HepG2 (cell line): Measurements from ENCODE around the gene SLC7A10. TPM values are rescaled to one million over a fixed set of nuclear protein-coding genes. Genes with fewer than 3 reads are reported as not detected.

Source experiments
- ATAC-seq: fragments of 200-7000 bp; cut with Tn5 transposase; 3 replicates; pipeline ENCODE4 v1.9.1; 2020; ENCODE audit warnings: mild to moderate bottlenecking, moderate library complexity
- BruUV-seq: library from RNA; stranded (reverse); fragments of 400-500 nt; replicated peaks from 2 replicates; lab custom pipeline; 2021; lab: Mats Ljungman, UMichigan
- CTCF ChIA-PET: fragments of 300-600 bp; formaldehyde crosslinking; extraction: SDS; loops from one replicate; lab custom pipeline; 2021; ENCODE audit warnings: low total read pairs, inconsistent platforms, low intra/inter-chr PET ratio; lab: Yijun Ruan, JAX
- POLR2A ChIA-PET: fragments of 350-600 bp; sonication (Branson Sonifier 250); formaldehyde crosslinking; loops from one replicate; lab custom pipeline; 2020; ENCODE audit warnings: antibody characterized with exemption, inconsistent platforms; lab: Yijun Ruan, JAX
- DNase-seq: peaks from one replicate; pipeline ENCODE4 v3.0.0-alpha.2; 2015; ENCODE audit warnings: low spot score
- FAIRE-seq: peaks from 3 replicates; lab custom pipeline; 2011; peaks lifted over from hg19 to GRCh38; lab: Jason Lieb, UNC
- H2AFZ ChIP-seq: one replicate; pipeline ENCODE4 v1.6.1; 2011; ENCODE audit warnings: low read length, inconsistent platforms
- H3K27ac ChIP-seq: fragments of 300-600 bp; 3 replicates; pipeline ENCODE4 v1.8.0; 2011; ENCODE audit warnings: mixed run types, mild to moderate bottlenecking, mixed read lengths, low read length, inconsistent platforms; ENCODE audit not compliant: insufficient read depth; ENCODE audit errors: extremely low read length
- H3K27me3 ChIP-seq, 2 experiments: fragments of 200-600 bp in 1 of 2; 2 replicates in 1 of 2; 3 replicates in 1 of 2; pipeline versions ENCODE4 v1.6.0 to v1.8.0; 2011; ENCODE audit warnings: low read length in 2 of 2, mild to moderate bottlenecking in 2 of 2, moderate library complexity in 2 of 2, inconsistent platforms in 1 of 2; ENCODE audit not compliant: insufficient read depth in 2 of 2, control insufficient read depth in 1 of 2
- H3K36me3 ChIP-seq, 2 experiments: fragments of 200-600 bp in 1 of 2; replicated peaks in 1 of 2; 2 replicates in 1 of 2; 3 replicates in 1 of 2; pipeline versions ENCODE4 v1.5.1 to v1.8.0; 2011; ENCODE audit warnings: low read length in 2 of 2, inconsistent platforms in 1 of 2; ENCODE audit not compliant: insufficient read depth in 2 of 2, control insufficient read depth in 1 of 2
- H3K4me1 ChIP-seq: 2 replicates; pipeline ENCODE4 v1.5.1; 2012; ENCODE audit warnings: low read length, inconsistent platforms; ENCODE audit not compliant: insufficient read depth
- H3K4me2 ChIP-seq: 2 replicates; pipeline ENCODE4 v1.6.0; 2011; ENCODE audit warnings: low read depth, low read length, inconsistent platforms
- H3K4me3 ChIP-seq, 3 experiments: fragments of 200-600 bp in 1 of 3; sonication (generic), shearing (Covaris generic) in 1 of 3; replicated peaks in 1 of 3; 2 replicates each; pipeline ENCODE4 v1.5.1; 2011 to 2016; ENCODE audit warnings: low read length in 3 of 3, inconsistent platforms in 2 of 3, low read depth in 2 of 3, mild to moderate bottlenecking in 2 of 3, control low read depth in 1 of 3, mixed read lengths in 1 of 3; ENCODE audit not compliant: insufficient read depth in 1 of 3
- H3K79me2 ChIP-seq: one replicate; pipeline ENCODE4 v1.6.1; 2011; ENCODE audit warnings: low read length, inconsistent platforms; ENCODE audit not compliant: insufficient read depth
- H3K9ac ChIP-seq: 2 replicates; pipeline ENCODE4 v1.6.0; 2011; ENCODE audit warnings: mild to moderate bottlenecking, low read depth, low read length, inconsistent platforms; ENCODE audit not compliant: insufficient read depth
- H3K9me3 ChIP-seq: 2 replicates; pipeline ENCODE4 v1.5.1; 2012; ENCODE audit warnings: mild to moderate bottlenecking, low read length
- H4K20me1 ChIP-seq: 2 replicates; pipeline ENCODE4 v1.6.0; 2011; ENCODE audit warnings: inconsistent platforms, mild to moderate bottlenecking, low read length, moderate library complexity; ENCODE audit not compliant: insufficient read depth
- MNT ChIP-seq: fragments of 450-650 bp; IDR thresholded peaks from 2 replicates; pipeline ENCODE4 v1.6.1; 2016
- ZC3H13 ChIP-seq: sonication (generic); formaldehyde crosslinking; IDR thresholded peaks from 2 replicates; pipeline ENCODE4 v1.8.1; 2023; ENCODE audit warnings: mild to moderate bottlenecking, missing genetic modification reagents, moderate library complexity
- ZNF703 ChIP-seq: sonication (generic); formaldehyde crosslinking; IDR thresholded peaks from 2 replicates; pipeline ENCODE4 v1.5.1; 2020; ENCODE audit warnings: missing genetic modification reagents, mild to moderate bottlenecking, moderate library complexity, borderline replicate concordance
- ZNF768 ChIP-seq: sonication (generic); formaldehyde crosslinking; IDR thresholded peaks from 2 replicates; pipeline ENCODE4 v1.4.0; 2020; ENCODE audit warnings: missing genetic modification reagents
- WGBS: methylation state at CpG from one replicate; pipeline ENCODE4 v1.1.6; 2017; ENCODE audit warnings: low lambda C conversion rate; 5-methylcytosine and 5-hydroxymethylcytosine counted together
- in situ Hi-C: cut with HindIII; loops from 2 replicates; pipeline ENCODE4 v1.10.0; 2017; ENCODE audit warnings: low pct_unique_long_range_greater_than_20kb; ENCODE audit not compliant: extremely low pct_ligation_motif_present
- intact Hi-C: fragments of 100-400 bp; cut with micrococcal nuclease; formaldehyde crosslinking; loops from one replicate; pipeline ENCODE4 v1.10.0; 2022; ENCODE audit not compliant: unreplicated experiment
- polyA plus RNA-seq, 8 experiments: library from polyadenylated mRNA; depleted of rRNA in 3 of 8; stranded (reverse) in 7 of 8; unstranded in 1 of 8; fragments of >200 nt; fragmentation: Illumina TruSeq in 4 of 8; extraction: Trizol in 4 of 8; gene quantifications; 2 replicates each; pipeline versions ENCODE4 v1.2.1 to v1.2.3, GENCODE V29; 2011 to 2016; ENCODE audit warnings: low read depth in 4 of 8, missing spikeins in 1 of 8, mixed read lengths in 1 of 8; ENCODE audit not compliant: insufficient read depth in 1 of 8
- total RNA-seq, 5 experiments: library from RNA; depleted of rRNA; stranded (reverse); fragments of >200 nt; fragmentation: Illumina TruSeq; extraction: Trizol; gene quantifications; 2 replicates each; pipeline ENCODE4 v1.2.3, GENCODE V29; 2016; ENCODE audit warnings: low read depth in 1 of 5
- TF ChIP-seq, protein P1 (sequence below): fragments of 450-650 bp; IDR thresholded peaks from 2 replicates; pipeline ENCODE4 v1.6.1; 2017

Gene SLC7A10
- total and polyA plus RNA-seq, 2 of the 13 experiments (the other 11 are each of a cell fraction or from before 2014, with no cell fraction given): 1.1 to 2.2 TPM

DNA sequence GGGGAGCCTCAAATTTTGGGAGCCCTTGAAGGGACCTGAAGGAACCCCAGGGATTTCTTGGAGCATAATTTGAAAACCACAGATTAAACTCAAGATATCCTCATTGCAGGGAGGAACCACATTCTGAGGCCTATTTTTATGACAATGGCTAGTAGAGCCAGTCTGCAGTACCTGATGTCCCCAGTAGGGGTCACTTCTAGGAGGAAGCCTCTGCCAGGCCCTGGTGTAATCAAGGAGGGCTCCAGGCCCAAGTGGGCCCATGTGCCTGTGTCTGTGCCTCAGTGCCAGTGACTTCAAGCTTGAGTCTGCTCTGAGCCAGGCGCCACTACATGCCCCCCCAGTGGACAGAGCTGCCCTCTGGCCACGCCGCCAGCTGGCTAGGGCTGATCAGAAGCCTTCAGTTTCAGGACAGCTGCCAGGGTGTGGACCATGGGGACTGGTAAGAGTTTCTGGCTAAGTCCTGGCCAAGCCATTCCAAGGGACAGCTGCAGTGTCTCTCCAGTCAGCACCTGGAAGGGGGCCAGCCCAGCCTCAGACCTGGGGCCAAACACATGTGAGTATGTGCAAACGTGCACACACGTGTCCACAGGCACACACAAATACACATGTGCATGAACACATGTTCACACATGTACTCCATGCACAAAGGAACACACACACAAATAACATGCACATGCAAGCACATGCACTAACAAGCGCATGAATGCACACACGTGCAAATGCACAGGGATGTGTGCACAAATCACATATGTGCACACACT lies 20.5 kb upstream of the SLC7A10 start (continued):
- TF ChIP-seq MNT (peak; percentile 96), ZNF703 (CRISPR knock-in tag) (no peak)

GRCh38 chr19:33242911-33243310 lies 17.3 kb upstream of the SLC7A10 start:
- intact Hi-C loops (loop anchor here (5.0 kb wide), 1 partner anchor 524 kb away; no protein-coding TSS in a partner anchor), in situ Hi-C loops (no loop called here)
- H3K36me3 ChIP-seq: no peaks in the 10 kb centered on the region
- 86% methylated on average over 5 of the region's 6 CpGs for WGBS
- H3K27ac ChIP-seq: no peak overlapping the region
- H3K4me1 ChIP-seq: peaks cover 50% of the 10 kb centered on the region
- DNase-seq (no peak), ATAC-seq (no peak), FAIRE-seq (no peak)
- POLR2A ChIA-PET: interaction anchor here (1.0 to 2.0 kb wide), 3 partner anchors 60 to 157 kb away, joined by 4 to 8 read pairs (median 4); partner anchors contain the start of genes CEBPA and CEBPG
- TF ChIP-seq, protein P1, sequence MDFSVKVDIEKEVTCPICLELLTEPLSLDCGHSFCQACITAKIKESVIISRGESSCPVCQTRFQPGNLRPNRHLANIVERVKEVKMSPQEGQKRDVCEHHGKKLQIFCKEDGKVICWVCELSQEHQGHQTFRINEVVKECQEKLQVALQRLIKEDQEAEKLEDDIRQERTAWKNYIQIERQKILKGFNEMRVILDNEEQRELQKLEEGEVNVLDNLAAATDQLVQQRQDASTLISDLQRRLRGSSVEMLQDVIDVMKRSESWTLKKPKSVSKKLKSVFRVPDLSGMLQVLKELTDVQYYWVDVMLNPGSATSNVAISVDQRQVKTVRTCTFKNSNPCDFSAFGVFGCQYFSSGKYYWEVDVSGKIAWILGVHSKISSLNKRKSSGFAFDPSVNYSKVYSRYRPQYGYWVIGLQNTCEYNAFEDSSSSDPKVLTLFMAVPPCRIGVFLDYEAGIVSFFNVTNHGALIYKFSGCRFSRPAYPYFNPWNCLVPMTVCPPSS: no peak
- TF ChIP-seq ZNF768 (CRISPR knock-in tag) (peak; percentile 41; the same call in 1 of the 2 replicates), ZC3H13 (CRISPR knock-in tag) (no peak)
- H3K27me3 ChIP-seq: no peaks in the 10 kb centered on the region
- H3K9ac ChIP-seq: no peak overlapping the region
- no peak overlapping the region for H3K4me2 ChIP-seq
- no peaks in the 10 kb centered on the region for H3K79me2 ChIP-seq
- peaks cover 7% of the 10 kb centered on the region; the same call in 1 of the 2 replicates for H3K9me3 ChIP-seq
- no peaks in the 10 kb centered on the region for H4K20me1 ChIP-seq
- no peak overlapping the region for H3K4me3 ChIP-seq
- H2AFZ ChIP-seq: no peak overlapping the region
- CTCF ChIA-PET: no interaction called here
- BruUV-seq: no TSS peak
